HepG2 (cell line): ENCODE results near the gene RABEP2. TPM values are rescaled to one million over a fixed set of nuclear protein-coding genes. Genes with fewer than 3 reads are reported as not detected.
A peak's percentile ranks its signal among the peaks of the same experiment; 100 is the strongest.

ENCODE experiments used
- ARHGAP35 ChIP-seq: sonication (generic); formaldehyde crosslinking; IDR thresholded peaks from 2 replicates; pipeline ENCODE4 v1.9.0; 2022; ENCODE audit warnings: mild to moderate bottlenecking, inconsistent platforms, moderate library complexity, missing genetic modification reagents, borderline replicate concordance
- CHCHD3 ChIP-seq: sonication (generic); formaldehyde crosslinking; IDR thresholded peaks from 2 replicates; pipeline ENCODE4 v1.8.0; 2022; ENCODE audit warnings: mild to moderate bottlenecking, missing genetic modification reagents, moderate library complexity
- E2F2 ChIP-seq: sonication (generic); formaldehyde crosslinking; IDR thresholded peaks from 2 replicates; pipeline ENCODE4 v1.4.0; 2020; ENCODE audit warnings: missing genetic modification reagents, borderline replicate concordance
- ELF3 ChIP-seq: IDR thresholded peaks from 2 replicates; pipeline ENCODE4 v1.6.1; 2016; ENCODE audit warnings: missing genetic modification reagents, missing compliant biosample characterization
- FOXP1 ChIP-seq, 2 experiments: fragments of 450-650 bp in 1 of 2; IDR thresholded peaks; 2 replicates each; pipeline ENCODE4 v1.6.1; 2017 to 2018; ENCODE audit warnings: antibody characterized with exemption in 1 of 2
- HNRNPL ChIP-seq: fragments of 200-400 bp; formaldehyde crosslinking; IDR thresholded peaks from 2 replicates; pipeline ENCODE4 v1.6.1; 2017; ENCODE audit warnings: mild to moderate bottlenecking, low read depth, low read length
- HNRNPUL1 ChIP-seq: fragments of 200-400 bp; formaldehyde crosslinking; IDR thresholded peaks from 2 replicates; pipeline ENCODE4 v1.6.1; 2017; ENCODE audit warnings: low read depth, mild to moderate bottlenecking, low read length, moderate library complexity
- KAT2B ChIP-seq: fragments of 150-350 bp; IDR thresholded peaks from 2 replicates; pipeline ENCODE4 v1.6.1; 2014; ENCODE audit warnings: low read depth, low read length, borderline replicate concordance
- KDM2A ChIP-seq: sonication (generic); formaldehyde crosslinking; IDR thresholded peaks from 2 replicates; pipeline ENCODE4 v1.4.0; 2020; ENCODE audit warnings: low read depth, missing genetic modification reagents, borderline replicate concordance
- NBN ChIP-seq: fragments of 450-650 bp; conservative IDR thresholded peaks from 2 replicates; pipeline ENCODE4 v1.6.1; 2017
- REL ChIP-seq: sonication (generic); formaldehyde crosslinking; conservative IDR thresholded peaks from 2 replicates; pipeline ENCODE4 v1.8.0; 2022; ENCODE audit warnings: mild to moderate bottlenecking, missing genetic modification reagents, moderate library complexity
- RXRA ChIP-seq: sonication (generic); formaldehyde crosslinking; IDR thresholded peaks from 2 replicates; pipeline ENCODE4 v1.5.1; 2020; ENCODE audit warnings: missing genetic modification reagents
- SMAD9 ChIP-seq: sonication (generic); formaldehyde crosslinking; IDR thresholded peaks from 2 replicates; pipeline ENCODE4 v1.5.1; 2020; ENCODE audit warnings: mild to moderate bottlenecking, missing genetic modification reagents
- ZBTB26 ChIP-seq: IDR thresholded peaks from 2 replicates; pipeline ENCODE4 v1.6.1; 2016; ENCODE audit warnings: missing compliant biosample characterization, missing genetic modification reagents, borderline replicate concordance
- ZKSCAN5 ChIP-seq: sonication (generic); formaldehyde crosslinking; IDR thresholded peaks from 2 replicates; pipeline ENCODE4 v1.5.1; 2020; ENCODE audit warnings: mild to moderate bottlenecking, missing genetic modification reagents
- ZNF253 ChIP-seq: sonication (generic); formaldehyde crosslinking; IDR thresholded peaks from 2 replicates; pipeline ENCODE4 v1.8.0; 2022; ENCODE audit warnings: mild to moderate bottlenecking, missing genetic modification reagents, borderline replicate concordance
- ZNF317 ChIP-seq: sonication (generic); formaldehyde crosslinking; IDR thresholded peaks from 2 replicates; pipeline ENCODE4 v1.5.0; 2020; ENCODE audit warnings: mild to moderate bottlenecking, missing genetic modification reagents
- ZNF629 ChIP-seq: sonication (generic); formaldehyde crosslinking; conservative IDR thresholded peaks from 2 replicates; pipeline ENCODE4 v1.5.0; 2020; ENCODE audit warnings: missing genetic modification reagents
- ZNF770 ChIP-seq: sonication (generic); formaldehyde crosslinking; IDR thresholded peaks from 2 replicates; pipeline ENCODE4 v1.5.0; 2020; ENCODE audit warnings: mild to moderate bottlenecking, missing genetic modification reagents
- polyA plus RNA-seq, 8 experiments: library from polyadenylated mRNA; depleted of rRNA in 3 of 8; stranded (reverse) in 7 of 8; unstranded in 1 of 8; fragments of >200 nt; fragmentation: Illumina TruSeq in 4 of 8; extraction: Trizol in 4 of 8; gene quantifications; 2 replicates each; pipeline versions ENCODE4 v1.2.1 to v1.2.3, GENCODE V29; 2011 to 2016; ENCODE audit warnings: low read depth in 4 of 8, missing spikeins in 1 of 8, mixed read lengths in 1 of 8; ENCODE audit not compliant: insufficient read depth in 1 of 8
- total RNA-seq, 5 experiments: library from RNA; depleted of rRNA; stranded (reverse); fragments of >200 nt; fragmentation: Illumina TruSeq; extraction: Trizol; gene quantifications; 2 replicates each; pipeline ENCODE4 v1.2.3, GENCODE V29; 2016; ENCODE audit warnings: low read depth in 1 of 5
- TF ChIP-seq, protein P1 (sequence below): sonication (generic); formaldehyde crosslinking; IDR thresholded peaks from 2 replicates; pipeline ENCODE4 v1.5.1; 2020; ENCODE audit warnings: missing genetic modification reagents, mild to moderate bottlenecking, borderline replicate concordance
- TF ChIP-seq, protein P2 (sequence below): IDR thresholded peaks from 2 replicates; pipeline ENCODE4 v1.4.0; 2020; ENCODE audit warnings: mild to moderate bottlenecking, missing genetic modification reagents

Gene RABEP2
- total and polyA plus RNA-seq, 2 of the 13 experiments (the other 11 are each of a cell fraction or from before 2014, with no cell fraction given), result 10.8 to 18.4 TPM

DNA sequence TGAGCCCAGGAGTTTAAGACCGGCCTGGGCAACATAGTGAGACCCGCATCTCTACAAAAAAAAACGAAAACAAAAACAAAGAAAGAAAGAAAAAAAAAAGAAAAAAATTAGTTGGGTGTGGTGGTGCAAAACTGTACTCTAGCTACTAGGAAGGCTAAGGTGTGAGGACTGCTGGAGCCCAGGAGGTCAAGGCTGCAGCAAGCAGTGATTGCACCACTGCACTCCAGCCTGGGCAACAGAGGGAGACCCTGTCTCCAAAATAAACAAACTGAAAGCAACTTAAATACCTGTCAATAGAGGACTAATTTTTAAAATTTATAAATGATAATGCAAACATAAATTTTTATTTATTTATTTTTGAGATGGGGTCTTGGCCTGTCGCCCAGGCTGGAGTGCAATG lies 29.4 kb downstream of the RABEP2 start (continued):
- no peak for TF ChIP-seq E2F2 (CRISPR knock-in tag)
- TF ChIP-seq KAT2B, result no peak
- no peak for TF ChIP-seq ARHGAP35 (CRISPR knock-in tag)
- TF ChIP-seq HNRNPL, result no peak
- peak; percentile 92 for TF ChIP-seq ZNF770 (CRISPR knock-in tag)
- no peak for TF ChIP-seq ZNF317 (CRISPR knock-in tag)
- no peak for TF ChIP-seq REL (CRISPR knock-in tag)
- no peak for TF ChIP-seq KDM2A (CRISPR knock-in tag)
- TF ChIP-seq RXRA, result peak; percentile 27; the same call in 1 of the 2 replicates
- TF ChIP-seq ZNF253 (CRISPR knock-in tag), result no peak
- TF ChIP-seq HNRNPUL1, result no peak
- TF ChIP-seq CHCHD3 (CRISPR knock-in tag), result no peak
- TF ChIP-seq ZKSCAN5, result no peak
- TF ChIP-seq FOXP1 (IDR thresholded peaks at IDR 0.05), result no peak
- peak; percentile 31; the same call in 1 of the 2 replicates for TF ChIP-seq FOXP1 (CRISPR knock-in tag; IDR thresholded peaks at IDR 0.05)
- TF ChIP-seq, protein P1, sequence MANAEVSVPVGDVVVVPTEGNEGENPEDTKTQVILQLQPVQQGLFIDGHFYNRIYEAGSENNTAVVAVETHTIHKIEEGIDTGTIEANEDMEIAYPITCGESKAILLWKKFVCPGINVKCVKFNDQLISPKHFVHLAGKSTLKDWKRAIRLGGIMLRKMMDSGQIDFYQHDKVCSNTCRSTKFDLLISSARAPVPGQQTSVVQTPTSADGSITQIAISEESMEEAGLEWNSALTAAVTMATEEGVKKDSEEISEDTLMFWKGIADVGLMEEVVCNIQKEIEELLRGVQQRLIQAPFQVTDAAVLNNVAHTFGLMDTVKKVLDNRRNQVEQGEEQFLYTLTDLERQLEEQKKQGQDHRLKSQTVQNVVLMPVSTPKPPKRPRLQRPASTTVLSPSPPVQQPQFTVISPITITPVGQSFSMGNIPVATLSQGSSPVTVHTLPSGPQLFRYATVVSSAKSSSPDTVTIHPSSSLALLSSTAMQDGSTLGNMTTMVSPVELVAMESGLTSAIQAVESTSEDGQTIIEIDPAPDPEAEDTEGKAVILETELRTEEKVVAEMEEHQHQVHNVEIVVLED, result no peak
- TF ChIP-seq ELF3, result no peak
- TF ChIP-seq, protein P2, sequence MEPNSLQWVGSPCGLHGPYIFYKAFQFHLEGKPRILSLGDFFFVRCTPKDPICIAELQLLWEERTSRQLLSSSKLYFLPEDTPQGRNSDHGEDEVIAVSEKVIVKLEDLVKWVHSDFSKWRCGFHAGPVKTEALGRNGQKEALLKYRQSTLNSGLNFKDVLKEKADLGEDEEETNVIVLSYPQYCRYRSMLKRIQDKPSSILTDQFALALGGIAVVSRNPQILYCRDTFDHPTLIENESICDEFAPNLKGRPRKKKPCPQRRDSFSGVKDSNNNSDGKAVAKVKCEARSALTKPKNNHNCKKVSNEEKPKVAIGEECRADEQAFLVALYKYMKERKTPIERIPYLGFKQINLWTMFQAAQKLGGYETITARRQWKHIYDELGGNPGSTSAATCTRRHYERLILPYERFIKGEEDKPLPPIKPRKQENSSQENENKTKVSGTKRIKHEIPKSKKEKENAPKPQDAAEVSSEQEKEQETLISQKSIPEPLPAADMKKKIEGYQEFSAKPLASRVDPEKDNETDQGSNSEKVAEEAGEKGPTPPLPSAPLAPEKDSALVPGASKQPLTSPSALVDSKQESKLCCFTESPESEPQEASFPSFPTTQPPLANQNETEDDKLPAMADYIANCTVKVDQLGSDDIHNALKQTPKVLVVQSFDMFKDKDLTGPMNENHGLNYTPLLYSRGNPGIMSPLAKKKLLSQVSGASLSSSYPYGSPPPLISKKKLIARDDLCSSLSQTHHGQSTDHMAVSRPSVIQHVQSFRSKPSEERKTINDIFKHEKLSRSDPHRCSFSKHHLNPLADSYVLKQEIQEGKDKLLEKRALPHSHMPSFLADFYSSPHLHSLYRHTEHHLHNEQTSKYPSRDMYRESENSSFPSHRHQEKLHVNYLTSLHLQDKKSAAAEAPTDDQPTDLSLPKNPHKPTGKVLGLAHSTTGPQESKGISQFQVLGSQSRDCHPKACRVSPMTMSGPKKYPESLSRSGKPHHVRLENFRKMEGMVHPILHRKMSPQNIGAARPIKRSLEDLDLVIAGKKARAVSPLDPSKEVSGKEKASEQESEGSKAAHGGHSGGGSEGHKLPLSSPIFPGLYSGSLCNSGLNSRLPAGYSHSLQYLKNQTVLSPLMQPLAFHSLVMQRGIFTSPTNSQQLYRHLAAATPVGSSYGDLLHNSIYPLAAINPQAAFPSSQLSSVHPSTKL (CRISPR knock-in tag), result peak; percentile 29; the same call in 1 of the 2 replicates
- TF ChIP-seq ZNF629 (CRISPR knock-in tag), result no peak
- no peak for TF ChIP-seq NBN
- no peak for TF ChIP-seq SMAD9 (CRISPR knock-in tag)
- no peak for TF ChIP-seq ZBTB26
